IMR-90 (cell line): ENCODE results near the gene TSNAXIP1.

ENCODE experiments used
- CTCF ChIP-seq: conservative IDR thresholded peaks from 2 replicates; pipeline ENCODE4 v1.5.1; 2012; ENCODE audit warnings: mild to moderate bottlenecking, low read depth, low read length, improper control_type of control experiment
- FOS ChIP-seq: fragments of 150-350 bp; IDR thresholded peaks from 2 replicates; pipeline ENCODE4 v1.6.1; 2016; ENCODE audit warnings: low read depth, low read length
- MAFK ChIP-seq: IDR thresholded peaks from 2 replicates; pipeline ENCODE4 v1.6.1; 2012; ENCODE audit warnings: low read depth, low read length, improper control_type of control experiment
- MXI1 ChIP-seq: IDR thresholded peaks from 2 replicates; pipeline ENCODE4 v1.6.1; 2012; ENCODE audit warnings: low read depth, mild to moderate bottlenecking, low read length, moderate library complexity, borderline replicate concordance
- POLR2A ChIP-seq: IDR thresholded peaks from 2 replicates; pipeline ENCODE4 v1.6.1; 2012; ENCODE audit warnings: mild to moderate bottlenecking, low read depth, low read length
- USF2 ChIP-seq: fragments of 150-350 bp; IDR thresholded peaks from 2 replicates; pipeline ENCODE4 v1.6.1; 2017; ENCODE audit warnings: mild to moderate bottlenecking, antibody characterized with exemption, low read length, low read depth

GRCh38 chr16:67807148-67807682, 526 bp downstream of the TSNAXIP1 start:
- TF ChIP-seq USF2 = no peak
- no peak for TF ChIP-seq FOS
- TF ChIP-seq MAFK = no peak
- peak; percentile 12; the same call in 1 of the 2 replicates for TF ChIP-seq CTCF
- no peak for TF ChIP-seq MXI1
- TF ChIP-seq POLR2A = no peak
